Central memory CD8-positive, alpha-beta T cell (primary cell): ENCODE data around the gene CPNE4.

Experiments
- ATAC-seq: fragments of 150-1000 bp; cut with Tn5 transposase; replicated peaks from 2 replicates; pipeline ENCODE4 v1.10.0; 2022; ENCODE audit warnings: mild to moderate bottlenecking, moderate FRiP score, moderate number of reproducible peaks; ENCODE audit not compliant: poor library complexity, severe bottlenecking; ENCODE audit errors: extremely low read depth
- DNase-seq, 2 donors: peaks; one replicate each; pipeline ENCODE4 v3.0.0; 2021; ENCODE audit warnings: low spot score in 2 of 2
- H3K27ac Mint-ChIP-seq: one replicate; pipeline ENCODE4 v1.8.0; 2022; ENCODE audit warnings: low read depth, mild to moderate bottlenecking, moderate library complexity, mixed read lengths
- H3K27me3 Mint-ChIP-seq: one replicate; pipeline ENCODE4 v1.8.0; 2022; ENCODE audit warnings: mixed read lengths
- H3K36me3 Mint-ChIP-seq: one replicate; pipeline ENCODE4 v1.8.0; 2022; ENCODE audit warnings: mild to moderate bottlenecking, moderate library complexity, mixed read lengths; ENCODE audit not compliant: insufficient read depth
- H3K4me1 Mint-ChIP-seq: one replicate; pipeline ENCODE4 v1.8.0; 2022; ENCODE audit warnings: mixed read lengths
- H3K4me3 Mint-ChIP-seq: one replicate; pipeline ENCODE4 v1.8.0; 2022; ENCODE audit warnings: mild to moderate bottlenecking, moderate library complexity, mixed read lengths
- H3K9me3 Mint-ChIP-seq: one replicate; pipeline ENCODE4 v1.8.0; 2022; ENCODE audit warnings: mixed read lengths

The CPNE4 gene

DNA sequence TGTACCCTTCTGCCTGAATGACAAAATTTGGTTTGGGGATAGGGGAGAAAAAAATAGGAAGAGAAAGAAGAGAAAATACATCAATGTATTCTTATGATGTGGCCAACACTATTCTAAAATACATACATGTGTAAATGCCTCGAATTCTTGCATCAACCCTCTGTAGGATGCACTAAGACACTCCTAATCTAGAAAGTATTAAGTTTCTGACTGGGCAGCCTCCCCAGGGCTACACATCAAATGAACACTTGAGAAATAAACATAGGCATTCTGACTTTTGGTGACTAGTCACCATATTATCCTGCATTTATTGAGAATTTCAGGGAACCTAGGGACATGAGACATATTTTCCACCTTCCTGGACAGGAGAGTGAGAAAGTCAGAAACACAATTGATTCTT is 109.2 kb downstream of the CPNE4 start:
- no peak for ATAC-seq
- H3K4me1 Mint-ChIP-seq, result no peaks in the 10 kb centered on the region
- H3K36me3 Mint-ChIP-seq, result no peaks in the 10 kb centered on the region
- H3K4me3 Mint-ChIP-seq, result no peak overlapping the region
- DNase-seq, result no peak
- no peak overlapping the region for H3K27ac Mint-ChIP-seq
- peaks cover 11% of the 10 kb centered on the region for H3K27me3 Mint-ChIP-seq
- no peaks in the 10 kb centered on the region for H3K9me3 Mint-ChIP-seq

DNA sequence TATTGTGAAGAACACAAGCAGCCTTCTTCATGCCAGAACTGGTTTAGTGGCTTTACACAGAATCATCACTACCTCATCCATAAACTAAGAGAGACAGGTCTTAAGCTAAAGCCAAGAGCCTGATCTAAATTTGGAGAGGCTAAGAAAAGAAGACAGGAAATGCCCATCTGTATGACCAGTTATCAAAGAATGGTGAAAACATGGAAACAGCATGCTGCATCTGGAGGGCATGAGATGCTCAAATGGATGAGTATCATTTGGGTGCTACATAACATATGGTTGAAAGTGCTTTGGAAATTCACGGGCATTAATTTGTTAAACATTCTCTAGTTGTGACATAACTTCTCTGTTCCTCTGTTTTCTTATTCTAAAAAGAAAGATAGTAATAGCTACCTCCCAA is 112.5 kb downstream of the CPNE4 start:
- no peaks in the 10 kb centered on the region for H3K4me1 Mint-ChIP-seq
- H3K9me3 Mint-ChIP-seq, result no peaks in the 10 kb centered on the region
- no peak overlapping the region for H3K27ac Mint-ChIP-seq
- DNase-seq, result no peak
- peaks cover 11% of the 10 kb centered on the region for H3K27me3 Mint-ChIP-seq
- no peak for ATAC-seq
- no peak overlapping the region for H3K4me3 Mint-ChIP-seq
- no peaks in the 10 kb centered on the region for H3K36me3 Mint-ChIP-seq

DNA sequence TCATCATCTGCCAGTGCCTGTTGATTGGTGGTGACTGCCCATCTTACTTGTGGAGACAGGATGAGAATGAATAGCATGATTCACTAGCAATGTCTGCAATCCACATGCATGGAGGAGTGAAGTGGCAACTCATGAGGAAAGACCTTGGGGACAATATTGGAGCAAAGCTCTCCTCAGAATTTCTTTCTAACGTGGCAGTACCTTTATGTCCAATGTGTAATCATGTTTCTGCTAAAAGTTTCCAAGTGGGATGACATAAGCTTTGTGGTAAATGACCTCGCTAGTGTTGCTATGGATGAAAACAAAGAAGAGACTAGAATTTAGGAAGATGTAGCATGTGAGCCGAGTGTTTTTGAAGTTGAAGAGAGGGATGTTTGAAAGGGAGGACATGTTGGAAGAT is 117.8 kb downstream of the CPNE4 start:
- no peaks in the 10 kb centered on the region for H3K36me3 Mint-ChIP-seq
- H3K4me3 Mint-ChIP-seq, result no peak overlapping the region
- H3K4me1 Mint-ChIP-seq, result no peaks in the 10 kb centered on the region
- no peak for DNase-seq
- no peak for ATAC-seq
- H3K27ac Mint-ChIP-seq, result no peak overlapping the region
- H3K27me3 Mint-ChIP-seq, result no peaks in the 10 kb centered on the region
- no peaks in the 10 kb centered on the region for H3K9me3 Mint-ChIP-seq

GRCh38 chr3:131914090-131914691 is 120.6 kb downstream of the CPNE4 start:
- Mint-ChIP-seq H3K27me3 (no peaks in the 10 kb centered on the region), H3K36me3 (no peaks in the 10 kb centered on the region), H3K9me3 (no peaks in the 10 kb centered on the region), H3K27ac (no peak overlapping the region), H3K4me3 (no peak overlapping the region), H3K4me1 (no peaks in the 10 kb centered on the region)
- DNase-seq (no peak), ATAC-seq (no peak)

DNA sequence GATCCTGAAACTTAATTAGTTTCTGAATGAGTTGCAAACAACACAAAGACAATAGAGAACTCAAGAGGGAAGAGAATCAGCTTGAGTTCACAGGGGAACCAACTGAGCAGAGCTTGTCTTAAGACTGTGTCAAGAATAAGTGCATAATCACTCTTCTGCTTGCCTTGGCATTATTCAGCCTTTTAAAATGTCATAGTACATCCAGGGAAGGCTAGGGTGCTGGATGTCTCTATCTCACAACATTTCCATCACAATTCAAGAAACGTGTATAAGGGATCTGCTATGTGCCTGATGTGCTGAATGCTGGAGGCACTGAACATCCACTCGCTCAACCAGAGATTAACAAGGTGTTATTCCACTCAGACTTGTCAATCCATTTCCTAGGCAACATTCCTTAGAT is 122.6 kb downstream of the CPNE4 start:
- H3K4me1 Mint-ChIP-seq, result no peaks in the 10 kb centered on the region
- no peaks in the 10 kb centered on the region for H3K27me3 Mint-ChIP-seq
- no peaks in the 10 kb centered on the region for H3K9me3 Mint-ChIP-seq
- no peak overlapping the region for H3K27ac Mint-ChIP-seq
- DNase-seq, result no peak
- H3K4me3 Mint-ChIP-seq, result no peak overlapping the region
- no peaks in the 10 kb centered on the region for H3K36me3 Mint-ChIP-seq
- ATAC-seq, result no peak

GRCh38 chr3:131907796-131908195 is 127.0 kb downstream of the CPNE4 start:
- H3K4me3 Mint-ChIP-seq, result no peak overlapping the region
- H3K27ac Mint-ChIP-seq, result no peak overlapping the region
- ATAC-seq (no peak), DNase-seq (no peak)
- H3K36me3 Mint-ChIP-seq, result no peaks in the 10 kb centered on the region
- no peaks in the 10 kb centered on the region for H3K9me3 Mint-ChIP-seq
- no peaks in the 10 kb centered on the region for H3K4me1 Mint-ChIP-seq
- H3K27me3 Mint-ChIP-seq, result no peaks in the 10 kb centered on the region

DNA sequence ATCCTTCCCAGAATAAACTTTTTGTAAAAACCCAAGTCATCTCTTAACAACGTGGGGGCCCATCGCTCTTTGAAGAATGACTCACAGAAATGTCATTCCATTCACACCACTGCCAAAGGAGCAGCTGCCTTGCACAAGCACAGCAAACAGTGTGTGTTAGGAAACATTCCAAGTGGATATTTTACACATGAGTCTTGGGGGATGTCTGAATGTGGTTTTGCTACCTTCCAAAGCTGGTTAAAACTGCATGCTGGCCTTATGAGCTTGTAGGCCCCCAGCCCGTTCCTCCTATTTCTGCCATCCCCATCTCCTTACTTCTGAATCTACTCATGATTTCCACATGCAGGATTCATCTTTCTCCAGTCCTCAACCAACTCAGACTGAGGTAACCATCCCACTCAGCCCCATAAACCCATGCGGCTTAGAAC is 130.8 kb downstream of the CPNE4 start:
- Mint-ChIP-seq H3K4me3 (no peak overlapping the region), H3K36me3 (no peaks in the 10 kb centered on the region), H3K27me3 (no peaks in the 10 kb centered on the region), H3K27ac (no peak overlapping the region), H3K9me3 (no peaks in the 10 kb centered on the region), H3K4me1 (no peaks in the 10 kb centered on the region)
- no peak for DNase-seq
- no peak for ATAC-seq

- no peak for DNase-seq
- no peak overlapping the region for H3K27ac Mint-ChIP-seq
- ATAC-seq, result no peak
- no peaks in the 10 kb centered on the region for H3K36me3 Mint-ChIP-seq
- H3K4me1 Mint-ChIP-seq, result no peaks in the 10 kb centered on the region
- no peaks in the 10 kb centered on the region for H3K27me3 Mint-ChIP-seq
- no peaks in the 10 kb centered on the region for H3K9me3 Mint-ChIP-seq
- H3K4me3 Mint-ChIP-seq, result no peak overlapping the region
Measured at GRCh38 chr3:131901686-131902085, 133.1 kb downstream of the CPNE4 start.

DNA sequence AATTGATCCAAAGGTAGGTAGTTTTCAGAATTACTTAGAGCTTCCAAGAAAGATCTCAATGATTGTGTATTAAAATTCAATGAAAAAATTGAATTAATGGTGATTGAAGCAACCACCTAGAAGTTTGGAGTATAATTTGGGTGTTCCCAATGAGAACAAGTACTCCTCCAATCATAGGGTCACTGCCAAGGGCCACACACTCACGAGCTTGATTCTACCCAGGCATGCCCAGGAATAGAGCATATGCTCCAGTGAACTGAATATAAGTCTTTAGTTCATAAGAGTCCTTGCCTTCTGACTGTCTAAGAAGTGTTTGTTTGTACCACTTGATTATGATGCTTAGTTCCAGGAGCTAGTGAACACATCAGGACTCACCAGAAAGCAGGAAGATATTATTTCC is 133.9 kb downstream of the CPNE4 start:
- H3K4me1 Mint-ChIP-seq, result no peaks in the 10 kb centered on the region
- H3K27me3 Mint-ChIP-seq, result no peaks in the 10 kb centered on the region
- H3K27ac Mint-ChIP-seq, result no peak overlapping the region
- no peaks in the 10 kb centered on the region for H3K9me3 Mint-ChIP-seq
- H3K36me3 Mint-ChIP-seq, result no peaks in the 10 kb centered on the region
- ATAC-seq, result no peak
- DNase-seq, result no peak
- no peak overlapping the region for H3K4me3 Mint-ChIP-seq

DNA sequence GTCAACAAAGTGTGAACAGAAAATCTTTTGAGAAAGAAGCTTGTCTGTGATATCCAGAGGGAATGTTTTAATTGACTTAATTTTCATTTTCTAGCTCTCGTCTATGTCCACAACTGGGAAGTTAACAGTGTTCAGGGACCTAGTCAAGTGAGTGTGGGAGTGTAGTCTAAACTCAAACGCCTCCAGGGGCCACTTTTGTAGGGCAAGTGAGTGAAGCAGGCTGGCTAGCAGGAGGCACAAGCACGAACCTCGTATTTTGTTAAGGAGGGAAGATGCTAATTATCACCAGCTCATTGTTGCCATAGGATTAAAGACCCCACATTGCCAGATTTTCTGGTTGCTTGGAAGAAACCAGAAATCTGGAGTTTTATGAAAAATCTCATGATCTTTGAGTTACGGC is 135.8 kb downstream of the CPNE4 start:
- no peak overlapping the region for H3K27ac Mint-ChIP-seq
- H3K9me3 Mint-ChIP-seq, result no peaks in the 10 kb centered on the region
- no peak overlapping the region for H3K4me3 Mint-ChIP-seq
- H3K4me1 Mint-ChIP-seq, result no peaks in the 10 kb centered on the region
- H3K36me3 Mint-ChIP-seq, result no peaks in the 10 kb centered on the region
- H3K27me3 Mint-ChIP-seq, result no peaks in the 10 kb centered on the region
- no peak for DNase-seq
- no peak for ATAC-seq

DNA sequence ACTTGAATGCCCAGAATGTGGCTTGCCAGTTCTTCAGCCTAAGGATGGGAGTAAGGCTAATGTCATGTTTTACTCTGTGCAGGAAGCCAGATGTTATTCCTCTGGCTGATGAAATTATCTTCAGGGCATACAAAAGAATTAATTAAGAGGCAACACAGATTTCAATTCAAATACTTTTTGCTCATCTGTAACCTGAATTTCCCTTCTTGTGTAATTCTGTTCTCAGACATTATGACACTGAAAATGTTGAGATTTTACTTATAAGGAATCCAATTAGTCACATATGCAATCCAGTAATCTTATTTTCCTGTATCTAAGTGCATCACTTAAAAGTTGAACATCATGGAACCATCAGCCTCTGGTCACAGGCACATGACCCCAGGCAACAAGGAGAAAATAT is 136.5 kb downstream of the CPNE4 start:
- Mint-ChIP-seq H3K36me3 (no peaks in the 10 kb centered on the region), H3K27ac (no peak overlapping the region), H3K4me1 (no peaks in the 10 kb centered on the region), H3K9me3 (no peaks in the 10 kb centered on the region), H3K4me3 (no peak overlapping the region), H3K27me3 (no peaks in the 10 kb centered on the region)
- DNase-seq (no peak), ATAC-seq (no peak)

GRCh38 chr3:131896285-131896684 is 138.5 kb downstream of the CPNE4 start:
- DNase-seq (no peak), ATAC-seq (no peak)
- Mint-ChIP-seq H3K27ac (no peak overlapping the region), H3K27me3 (no peaks in the 10 kb centered on the region), H3K4me1 (no peaks in the 10 kb centered on the region), H3K9me3 (peaks cover 6% of the 10 kb centered on the region), H3K4me3 (no peak overlapping the region), H3K36me3 (no peaks in the 10 kb centered on the region)

DNA sequence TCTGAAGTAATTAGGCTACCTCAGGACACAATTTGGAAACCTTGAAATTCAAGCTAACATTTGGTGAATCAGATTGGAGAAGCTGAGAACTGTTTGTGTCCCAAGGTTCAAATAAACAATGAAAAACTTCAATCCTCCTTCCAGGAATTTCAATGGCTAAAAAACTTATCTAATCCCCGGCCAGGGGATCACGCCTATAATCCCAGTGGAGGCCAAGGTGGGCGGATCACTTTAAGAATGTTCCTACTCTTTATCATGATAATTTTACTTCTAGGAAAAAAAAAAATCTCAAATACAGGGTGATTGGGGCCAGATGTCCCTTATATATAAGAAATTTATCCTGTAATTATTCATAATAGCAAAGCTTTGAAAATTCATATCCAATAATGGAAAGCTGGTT is 139.0 kb downstream of the CPNE4 start:
- Mint-ChIP-seq H3K27me3 (no peaks in the 10 kb centered on the region), H3K4me3 (no peak overlapping the region), H3K4me1 (no peaks in the 10 kb centered on the region), H3K9me3 (peaks cover 6% of the 10 kb centered on the region), H3K27ac (no peak overlapping the region), H3K36me3 (no peaks in the 10 kb centered on the region)
- ATAC-seq, result no peak
- no peak for DNase-seq

DNA sequence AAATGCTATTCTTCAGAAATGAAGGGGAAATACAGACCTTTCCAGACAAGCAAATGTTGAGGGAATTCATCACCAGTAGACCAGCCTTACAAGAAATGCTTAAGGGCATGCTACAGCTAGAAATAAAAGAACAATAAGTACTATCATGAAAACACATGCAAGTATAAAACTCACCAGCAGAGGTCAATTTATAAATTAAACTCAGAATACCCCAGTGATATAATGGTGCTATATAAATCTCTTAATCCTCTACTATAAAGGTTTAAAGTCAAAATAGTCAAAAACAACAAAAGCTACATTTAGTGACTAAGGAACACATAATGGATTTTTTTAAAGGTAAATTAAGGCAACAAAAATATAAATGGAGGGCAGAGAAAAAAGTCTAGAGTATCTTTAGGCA is 142.5 kb downstream of the CPNE4 start:
- ATAC-seq (no peak), DNase-seq (no peak)
- no peak overlapping the region for H3K4me3 Mint-ChIP-seq
- H3K27ac Mint-ChIP-seq, result no peak overlapping the region
- H3K4me1 Mint-ChIP-seq, result no peaks in the 10 kb centered on the region
- H3K9me3 Mint-ChIP-seq, result peaks cover 7% of the 10 kb centered on the region
- peaks cover 2% of the 10 kb centered on the region for H3K36me3 Mint-ChIP-seq
- H3K27me3 Mint-ChIP-seq, result no peaks in the 10 kb centered on the region
